GM19468 (cell line): ENCODE data around the gene PNPLA3.

ENCODE experiments used
- ATAC-seq: cut with Tn5 transposase; IDR thresholded peaks from one replicate; pipeline ENCODE4 v1.9.1; 2021; ENCODE audit warnings: mild to moderate bottlenecking, moderate library complexity, moderate number of reproducible peaks; ENCODE audit not compliant: unreplicated experiment; ENCODE audit errors: extremely low read depth

Gene PNPLA3

DNA sequence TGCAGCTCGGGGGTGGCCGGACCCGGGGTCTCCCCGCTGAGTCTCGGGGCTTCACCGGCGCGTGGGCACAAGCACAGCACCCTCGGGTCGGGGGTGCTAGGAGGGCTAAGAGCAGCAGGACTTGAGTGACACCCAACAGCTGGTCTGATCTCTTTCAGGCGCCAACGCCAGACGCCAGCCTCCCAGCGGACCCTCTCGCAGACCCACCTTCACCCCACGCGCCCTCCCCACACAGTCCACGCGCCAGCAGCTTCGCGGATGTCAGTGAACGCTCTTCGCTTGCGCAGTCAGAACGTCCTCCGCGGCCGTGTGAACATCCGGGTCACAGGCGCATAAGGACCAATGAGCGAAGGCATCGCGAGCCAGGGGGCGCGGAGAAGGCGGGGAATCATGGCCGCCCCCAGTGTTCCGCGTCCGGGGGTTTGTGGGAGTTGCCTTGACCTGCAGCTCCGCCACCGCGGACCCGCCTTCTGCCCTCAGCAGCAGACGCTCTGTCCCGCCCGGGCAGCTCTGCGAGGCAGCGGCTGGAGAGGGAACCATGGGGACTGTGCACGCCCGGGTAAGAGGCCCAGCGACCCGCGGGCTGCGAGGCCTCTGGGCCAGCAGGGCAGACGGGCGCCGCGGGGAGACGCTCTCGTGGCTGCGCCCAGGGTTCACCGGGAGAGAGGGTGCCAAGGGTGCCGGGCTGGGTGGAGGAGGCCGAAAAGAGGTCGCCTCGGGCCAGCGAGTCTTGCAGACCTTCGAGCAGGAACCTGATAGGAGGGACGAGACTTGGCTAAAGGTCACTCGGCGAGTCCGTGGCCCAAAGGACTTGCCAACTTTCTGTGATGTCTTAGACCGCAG is 31.7 kb downstream of the PNPLA3 start, which contains the start of gene SAMM50:
Gene SAMM50 (plus strand): TSS at position 403 of the 843 bp plus-strand sequence. CDS start 136 bp downstream, at position 539.
- no peak for ATAC-seq

DNA sequence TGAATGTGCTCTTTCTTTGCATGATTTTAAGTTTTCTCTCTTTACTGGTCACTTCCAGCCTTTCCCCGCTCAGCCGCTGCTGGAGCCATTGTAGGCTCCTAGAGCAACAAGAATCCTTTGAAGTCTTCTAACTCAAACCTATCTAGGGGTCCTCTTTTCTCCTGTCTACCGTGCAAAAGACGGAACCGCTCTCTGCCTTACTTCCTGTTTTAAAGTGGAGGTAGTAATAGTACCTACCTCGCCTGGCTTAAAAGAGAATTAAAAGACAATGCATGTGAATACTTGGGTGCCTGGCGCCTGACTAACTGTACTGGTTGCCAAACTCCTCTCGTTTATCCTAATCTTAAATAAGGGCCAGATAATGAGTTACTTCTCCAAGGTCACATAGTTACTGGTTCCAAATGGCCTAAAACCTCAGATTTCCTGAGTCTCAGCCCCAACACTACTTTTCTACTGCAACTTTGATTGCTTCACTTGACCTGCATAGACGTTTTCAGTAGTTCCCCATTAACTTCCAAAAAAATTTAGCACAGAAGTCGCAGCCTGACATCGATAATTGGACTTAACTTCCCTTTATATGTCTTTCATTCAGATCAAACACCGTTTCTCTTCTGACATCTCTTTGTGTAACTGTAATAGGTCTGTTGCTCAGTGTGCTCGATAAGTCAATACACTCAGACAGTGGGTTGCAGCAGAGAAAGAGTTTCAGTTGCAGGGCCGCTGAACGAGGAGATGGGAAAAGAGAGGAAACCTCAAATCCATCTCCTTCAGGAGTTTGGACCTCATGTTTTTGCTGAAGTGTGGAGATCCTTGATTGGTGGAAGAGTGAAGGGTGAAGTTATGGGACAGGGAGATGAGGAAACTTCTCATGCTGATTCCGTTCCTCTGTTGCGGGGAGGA is 32.5 kb downstream of the PNPLA3 start:
- ATAC-seq = no peak

GRCh38 chr22:43956805-43957463 is 33.3 kb downstream of the PNPLA3 start:
- no peak for ATAC-seq

- no peak for ATAC-seq
Observed at GRCh38 chr22:43957871-43958270, 34.3 kb downstream of the PNPLA3 start.

- ATAC-seq = no peak
Observed at GRCh38 chr22:43964314-43964857, 40.8 kb downstream of the PNPLA3 start.

GRCh38 chr22:43967069-43967468 is 43.5 kb downstream of the PNPLA3 start:
- ATAC-seq = no peak

- no peak for ATAC-seq
Observed at GRCh38 chr22:43968614-43969013, 45.0 kb downstream of the PNPLA3 start.

- no peak for ATAC-seq
Observed at GRCh38 chr22:43969021-43969878, 45.6 kb downstream of the PNPLA3 start.

GRCh38 chr22:43969989-43970755 is 46.6 kb downstream of the PNPLA3 start:
- no peak for ATAC-seq

DNA sequence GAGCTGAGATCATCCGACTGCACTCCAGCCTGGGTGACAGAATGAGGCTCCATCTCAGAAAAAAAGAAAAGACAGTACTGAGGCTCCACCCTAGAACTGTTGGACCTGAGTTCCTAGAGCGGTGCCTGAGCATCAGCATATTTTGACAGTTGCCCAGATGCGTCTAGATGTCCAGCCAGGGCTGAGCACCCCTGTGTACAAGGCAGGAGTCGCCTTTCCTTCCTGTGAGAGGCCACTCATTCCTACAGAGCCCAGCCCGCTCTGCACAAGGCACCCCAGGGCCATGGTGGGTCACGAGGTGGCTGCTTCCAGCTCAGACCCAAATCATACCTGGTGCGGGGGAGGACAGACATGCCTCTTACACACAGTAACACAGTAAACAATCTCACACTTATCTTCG is 47.5 kb downstream of the PNPLA3 start:
- ATAC-seq = no peak

GRCh38 chr22:43972931-43973462 is 49.4 kb downstream of the PNPLA3 start:
- ATAC-seq = no peak

DNA sequence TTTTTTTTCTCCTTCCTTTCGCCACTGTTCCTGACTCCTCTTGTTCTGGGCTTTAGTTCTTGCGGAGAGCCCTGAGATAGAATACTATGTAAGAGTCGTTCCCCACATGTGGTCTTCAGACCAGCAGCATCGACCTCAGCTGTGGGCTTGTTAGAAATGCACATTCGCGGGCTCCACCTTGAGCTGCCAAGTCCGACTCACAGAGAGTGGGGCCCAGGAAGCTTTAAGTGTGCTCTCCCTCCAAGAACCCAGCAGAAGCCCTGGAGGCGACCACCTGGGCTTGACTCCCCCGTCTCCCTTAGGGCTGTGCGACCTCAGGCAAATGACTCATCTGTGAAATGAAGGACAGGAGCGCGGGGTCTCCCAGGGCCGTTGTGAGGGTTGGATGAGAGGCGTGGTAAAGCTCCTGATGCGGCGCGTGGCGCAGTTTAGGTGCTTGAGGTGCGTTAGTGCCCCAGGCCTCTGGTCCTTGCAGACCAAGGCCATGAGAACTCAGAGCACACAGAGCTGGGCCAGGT is 50.5 kb downstream of the PNPLA3 start:
- ATAC-seq = no peak

DNA sequence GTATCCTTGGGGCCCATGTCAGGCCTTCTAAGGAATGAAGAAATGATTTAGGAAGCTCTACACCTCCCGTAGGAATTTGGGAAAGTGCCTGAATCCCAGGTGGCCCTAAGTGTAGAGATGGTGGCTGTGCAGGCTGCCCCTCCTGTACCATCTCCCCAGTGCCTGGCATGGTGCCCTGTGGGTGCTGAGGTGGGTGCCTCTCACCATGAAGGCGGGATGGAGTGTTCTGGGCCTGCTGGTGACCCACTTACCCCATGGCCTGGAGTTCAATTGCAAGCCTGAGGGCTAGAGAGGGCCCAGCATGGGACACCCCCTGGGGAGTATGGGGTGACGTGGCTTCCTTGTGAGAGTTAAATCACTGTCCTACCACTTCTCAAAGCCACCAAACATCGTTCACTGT is 51.4 kb downstream of the PNPLA3 start:
- no peak for ATAC-seq

DNA sequence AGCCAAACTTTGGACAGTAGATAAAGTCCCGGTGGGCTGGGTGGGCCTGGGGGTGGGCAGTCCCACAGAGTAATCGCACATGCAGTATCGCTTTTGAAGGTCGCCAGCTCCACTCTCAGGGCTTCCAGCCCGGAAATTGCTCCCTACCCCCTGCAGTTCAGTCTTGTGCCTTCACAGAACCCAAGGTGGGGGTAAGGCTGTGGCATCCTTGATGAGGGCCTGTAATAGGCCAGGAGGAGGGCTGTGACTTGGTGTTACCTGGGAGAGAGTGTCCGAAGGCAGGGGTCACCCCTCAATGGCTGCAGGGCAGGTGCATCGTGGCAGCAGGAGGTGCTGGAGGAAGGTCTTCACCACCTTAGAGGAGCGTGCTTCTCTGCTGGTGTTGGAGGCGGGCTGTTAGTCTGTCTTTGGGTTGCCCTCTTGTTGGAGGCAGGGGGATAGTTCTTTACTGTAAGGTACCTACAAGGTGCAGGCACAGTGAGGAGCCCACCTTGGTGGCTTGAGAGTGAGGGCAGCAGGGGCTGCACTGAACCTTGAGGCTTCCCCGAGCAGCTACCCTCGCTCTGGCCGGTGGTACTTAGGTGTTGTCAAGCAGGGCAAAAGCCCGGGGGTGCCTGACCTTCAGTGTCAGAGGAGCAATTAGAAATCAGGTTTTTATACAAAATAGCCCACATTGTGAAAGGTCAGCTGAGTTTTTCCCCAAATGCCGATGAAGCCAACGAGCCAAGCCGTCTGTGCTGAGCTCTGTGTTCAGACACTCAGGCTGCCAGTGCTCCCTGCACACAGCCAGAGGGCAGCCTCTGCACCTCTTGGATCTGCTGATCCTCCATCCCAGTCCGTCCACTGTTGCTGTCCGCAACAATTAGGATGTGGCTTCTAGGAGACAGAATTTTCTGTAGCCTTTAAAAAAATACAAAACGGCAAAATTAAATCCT is 53.5 kb downstream of the PNPLA3 start:
- no peak for ATAC-seq

DNA sequence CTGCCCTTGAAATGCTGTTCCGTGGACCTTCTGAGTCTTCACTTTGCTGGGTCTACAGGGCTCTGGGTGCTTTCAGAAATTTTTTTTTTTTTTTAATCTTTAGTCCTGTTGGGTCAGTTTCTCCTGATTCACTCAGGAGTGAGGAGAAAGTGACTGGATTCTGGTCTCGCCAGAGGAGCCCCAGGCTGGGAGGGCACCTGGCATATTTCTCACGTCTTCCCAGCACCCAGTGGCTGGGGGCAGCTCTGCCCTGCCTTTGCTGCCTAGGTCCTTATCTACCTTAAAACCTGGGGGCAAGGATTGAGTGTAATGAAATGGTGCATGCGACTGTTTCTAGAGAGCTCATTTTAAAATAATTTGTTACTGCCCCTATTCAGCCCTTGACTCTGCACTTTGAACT is 55.0 kb downstream of the PNPLA3 start:
- ATAC-seq = no peak

GRCh38 chr22:43980579-43980978 is 57.0 kb downstream of the PNPLA3 start:
- no peak for ATAC-seq

- ATAC-seq = no peak
Observed at GRCh38 chr22:43980996-43981395, 57.4 kb downstream of the PNPLA3 start.
